WTC11 (cell line): ENCODE data around the gene DAPK1.

Source experiments
- NFYB ChIP-seq: sonication (generic); formaldehyde crosslinking; conservative IDR thresholded peaks from 2 replicates; pipeline ENCODE4 v1.8.0; 2022; ENCODE audit warnings: low read depth, missing genetic modification reagents
- TEAD1 ChIP-seq: sonication (generic); formaldehyde crosslinking; IDR thresholded peaks from 2 replicates; pipeline ENCODE4 v1.8.0; 2022; ENCODE audit warnings: mild to moderate bottlenecking, missing genetic modification reagents

GRCh38 chr9:87513161-87513560 is 15.5 kb downstream of the DAPK1 start:
- TF ChIP-seq TEAD1 (CRISPR knock-in tag) (no peak), NFYB (CRISPR knock-in tag) (no peak)
